ENCODE data around the gene GALNTL6. TPM values are rescaled to one million over a fixed set of nuclear protein-coding genes. Genes with fewer than 3 reads are reported as not detected.

Gene GALNTL6
- total and polyA plus RNA-seq, 2 of the 4 experiments (the other 2 are of a cell fraction), result under 0.01 TPM; not detected in 1

GRCh38 chr4:173045571-173045970, 1232.4 kb downstream of the GALNTL6 start:
- Histone ChIP-seq H3K4me2 (ENCODE audit: low read depth, low read length) (no peak overlapping the region), H2BK20ac (ENCODE audit: low read depth, low read length) (no peak overlapping the region), H3K14ac (replicated peaks; ENCODE audit: low read depth, low read length) (no peak overlapping the region), H4K20me1 (ENCODE audit: insufficient read depth, low read length) (no peaks in the 10 kb centered on the region), H2BK120ac (ENCODE audit: low read depth, low read length) (no peak overlapping the region), H4K91ac (ENCODE audit: insufficient read depth, low read depth, low read length) (no peak overlapping the region), H3K23ac (ENCODE audit: low read depth, low read length) (no peak overlapping the region), H2AK5ac (ENCODE audit: low read depth, low read length) (no peak overlapping the region), H3K27ac (ENCODE audit: insufficient read depth, low read length) (no peak overlapping the region), H3K9ac (ENCODE audit: low read depth, low read length) (no peak overlapping the region), H3K4ac (ENCODE audit: low read depth, low read length) (no peak overlapping the region), H3K4me3 (ENCODE audit: insufficient read depth, low read depth, low read length) (no peak overlapping the region), H2BK5ac (ENCODE audit: low read depth, low read length, poor library complexity, severe bottlenecking) (no peak overlapping the region), H3K9me1 (ENCODE audit: insufficient read depth, low read length) (no peaks in the 10 kb centered on the region), H3K36me3 (ENCODE audit: control insufficient read depth, insufficient read depth, low read length) (no peaks in the 10 kb centered on the region), H4K8ac (ENCODE audit: low read depth in 2 of 2, low read length in 2 of 2) (no peak overlapping the region), H4K5ac (ENCODE audit: low read depth, low read length) (no peak overlapping the region), H2AK9ac (replicated peaks; ENCODE audit: low read depth, low read length, poor library complexity) (no peak overlapping the region), H3K4me1 (ENCODE audit: control insufficient read depth, insufficient read depth, low read length) (no peaks in the 10 kb centered on the region), H3K27me3 (ENCODE audit: control insufficient read depth, insufficient read depth, low read length) (no peaks in the 10 kb centered on the region; the same call in 1 of the 2 replicates), H3K79me1 (ENCODE audit: low read depth in 1 of 2, low read length in 2 of 2) (no peaks in the 10 kb centered on the region), H2BK15ac (ENCODE audit: low read depth, low read length) (no peak overlapping the region), H3K18ac (ENCODE audit: low read depth, low read length) (no peak overlapping the region), H3K9me3 (ENCODE audit: control insufficient read depth, insufficient read depth, low read length) (no peaks in the 10 kb centered on the region), H3K56ac (ENCODE audit: extremely low read depth, insufficient read depth, low read length) (no peak overlapping the region), H2AFZ (replicated peaks; ENCODE audit: low read length, poor library complexity) (no peak overlapping the region)
- DNase-seq (no peak), ATAC-seq (ENCODE audit: low read depth) (no peak)
- ChIA-PET POLR2A (ENCODE audit: unreplicated experiment) (no interaction called here), CTCF (no interaction called here)
- in situ Hi-C loops (cut with MboI; ENCODE audit: low sequenced_read_pairs), result no loop called here
- dilution Hi-C loops (cut with HindIII; ENCODE audit: low sequenced_read_pairs, unreplicated experiment), result no loop called here
- WGBS, 2 experiments (ENCODE audit: extremely low coverage in 2 of 2, insufficient read length in 1 of 2), result no CpG with 5 or more reads among the region's 1 CpG
- intact Hi-C loops (cut with micrococcal nuclease), result no loop called here
- no TSS peak for BruUV-seq (replicated peaks)
- no peak for TF ChIP-seq MXI1 (IDR thresholded peaks at IDR 0.05; ENCODE audit: borderline replicate concordance, low read depth, low read length)
- TF ChIP-seq FOS (IDR thresholded peaks at IDR 0.05; ENCODE audit: low read depth, low read length), result no peak
